Activated CD4-positive, CD25-positive, alpha-beta regulatory T cell (primary cell): ENCODE data around the gene PCK2.

Experiments
- DNase-seq, 4 experiments: peaks; one replicate each; lab custom pipeline; 2025; lab: John Stamatoyannopoulos, UW

PCK2 gene

GRCh38 chr14:24136684-24137528, 42.8 kb downstream of the PCK2 start:
- no peak for DNase-seq

GRCh38 chr14:24137529-24138395, 43.7 kb downstream of the PCK2 start:
- DNase-seq: no peak

- DNase-seq: no peak
Measured at GRCh38 chr14:24138396-24139271, 44.5 kb downstream of the PCK2 start.

- DNase-seq: no peak
Measured at GRCh38 chr14:24139272-24139934, 45.3 kb downstream of the PCK2 start.

- peak; percentile 97 to 99 (median 98) for DNase-seq
Measured at GRCh38 chr14:24141097-24141880, 47.2 kb downstream of the PCK2 start, which contains the start of gene EMC9. TSS of gene EMC9 (minus strand) at chr14:24141591. CDS start at chr14:24141304, 287 bp downstream.

- no peak for DNase-seq
Measured at GRCh38 chr14:24143511-24143910, 49.4 kb downstream of the PCK2 start.

- DNase-seq: no peak
Measured at GRCh38 chr14:24144451-24144850, 50.3 kb downstream of the PCK2 start.

GRCh38 chr14:24145219-24145618, 51.1 kb downstream of the PCK2 start:
- DNase-seq: no peak

GRCh38 chr14:24145690-24146452, 51.8 kb downstream of the PCK2 start:
- DNase-seq: no peak

GRCh38 chr14:24146453-24146977, 52.4 kb downstream of the PCK2 start, which contains the start of gene PSME2:
TSS of gene PSME2 (minus strand) at chr14:24146610. CDS start at chr14:24146581, 29 bp downstream.
- peak; percentile 63 to 93 (median 72) for DNase-seq

- peak; percentile 92 to 96 (median 94) for DNase-seq
Measured at GRCh38 chr14:24146978-24147760, 53.1 kb downstream of the PCK2 start, which contains the start of gene RNF31. TSS of gene RNF31 (plus strand) at chr14:24147498. CDS start at chr14:24147699, 201 bp downstream.

GRCh38 chr14:24147761-24148428, 53.8 kb downstream of the PCK2 start:
- DNase-seq: no peak

- no peak for DNase-seq
Measured at GRCh38 chr14:24149302-24149969, 55.3 kb downstream of the PCK2 start.

- no peak for DNase-seq
Measured at GRCh38 chr14:24150061-24150460, 56.0 kb downstream of the PCK2 start.

- no peak for DNase-seq
Measured at GRCh38 chr14:24150567-24150966, 56.5 kb downstream of the PCK2 start.

- no peak for DNase-seq
Measured at GRCh38 chr14:24150993-24151392, 56.9 kb downstream of the PCK2 start.

- no peak for DNase-seq
Measured at GRCh38 chr14:24151404-24152080, 57.4 kb downstream of the PCK2 start.
